Neural cell (in vitro differentiated cells): ENCODE data around the gene AZU1. TPM values are rescaled to one million over a fixed set of nuclear protein-coding genes. Genes with fewer than 3 reads are reported as not detected.

ENCODE experiments used
- H2AFZ ChIP-seq: fragments of 200-600, 300-800 bp; sonication (generic), shearing (Covaris generic); 2 replicates; pipeline ENCODE4 v1.6.0; 2014; ENCODE audit warnings: low read depth, mild to moderate bottlenecking, antibody characterized with exemption, low read length, moderate library complexity
- H3F3A ChIP-seq: fragments of 200-600 bp; shearing (Covaris generic); 2 replicates; pipeline ENCODE4 v1.6.1; 2016; ENCODE audit warnings: mild to moderate bottlenecking, moderate library complexity, mixed read lengths, antibody characterized with exemption, low read length; ENCODE audit not compliant: insufficient read depth, poor library complexity, severe bottlenecking
- H3K27ac ChIP-seq: fragments of 200-600, 300-800 bp; sonication (generic), shearing (Covaris generic); 2 replicates; pipeline ENCODE4 v1.5.1; 2014; ENCODE audit warnings: mild to moderate bottlenecking, low read length, moderate library complexity
- H3K27me3 ChIP-seq: fragments of 300-800, 200-600 bp; sonication (generic), shearing (Covaris generic); 2 replicates; pipeline ENCODE4 v1.6.0; 2014; ENCODE audit warnings: mild to moderate bottlenecking, low read depth, low read length, moderate library complexity; ENCODE audit not compliant: insufficient read depth
- H3K36me3 ChIP-seq: fragments of 300-800, 200-600 bp; sonication (generic), shearing (Covaris generic); 2 replicates; pipeline ENCODE4 v1.5.1; 2014; ENCODE audit warnings: mild to moderate bottlenecking, antibody characterized with exemption, low read length, moderate library complexity; ENCODE audit not compliant: insufficient read depth
- H3K4me2 ChIP-seq: fragments of 300-800, 200-600 bp; sonication (generic), shearing (Covaris generic); 2 replicates; pipeline ENCODE4 v1.6.0; 2014; ENCODE audit warnings: mild to moderate bottlenecking, low read length
- H3K4me3 ChIP-seq: fragments of 300-800, 200-600 bp; sonication (generic), shearing (Covaris generic); 2 replicates; pipeline ENCODE4 v1.5.1; 2014; ENCODE audit warnings: mild to moderate bottlenecking, low read length, moderate library complexity
- H3K79me2 ChIP-seq: fragments of 200-600 bp; shearing (Covaris generic); replicated peaks from 2 replicates; pipeline ENCODE4 v1.6.0; 2014; ENCODE audit warnings: mild to moderate bottlenecking, low read length, moderate library complexity; ENCODE audit not compliant: insufficient read depth
- H3K9ac ChIP-seq: fragments of 300-800, 200-600 bp; sonication (generic), shearing (Covaris generic); 2 replicates; pipeline ENCODE4 v1.6.1; 2016; ENCODE audit warnings: mild to moderate bottlenecking, low read length, mixed read lengths
- H3K9me2 ChIP-seq: fragments of 200-600 bp; shearing (Covaris generic); 2 replicates; pipeline ENCODE4 v1.6.1; 2016; ENCODE audit warnings: mild to moderate bottlenecking, low read length, mixed read lengths; ENCODE audit not compliant: insufficient read depth
- H3K9me3 ChIP-seq: fragments of 200-600, 300-800 bp; sonication (generic), shearing (Covaris generic); 2 replicates; pipeline ENCODE4 v1.6.1; 2016; ENCODE audit warnings: mild to moderate bottlenecking, mixed run types, low read length, moderate library complexity, mixed read lengths
- H4K20me1 ChIP-seq: fragments of 200-600 bp; shearing (Covaris generic); 2 replicates; pipeline ENCODE4 v1.6.1; 2016; ENCODE audit warnings: mild to moderate bottlenecking, mixed run types; ENCODE audit not compliant: insufficient read depth
- EP300 ChIP-seq: fragments of 450-650 bp; conservative IDR thresholded peaks from 2 replicates; pipeline ENCODE4 v1.6.1; 2014; ENCODE audit warnings: antibody characterized with exemption, mild to moderate bottlenecking, moderate library complexity; ENCODE audit not compliant: poor library complexity, severe bottlenecking
- EZH2 ChIP-seq: fragments of 200-600, 300-800 bp; shearing (Covaris generic), sonication (generic); IDR thresholded peaks from 2 replicates; pipeline ENCODE4 v1.6.1; 2014; ENCODE audit warnings: antibody characterized with exemption, low read length, borderline replicate concordance, mild to moderate bottlenecking; ENCODE audit not compliant: insufficient read depth, poor library complexity, severe bottlenecking
- MXI1 ChIP-seq: fragments of 450-650 bp; conservative IDR thresholded peaks from 2 replicates; pipeline ENCODE4 v1.6.1; 2014; ENCODE audit warnings: antibody characterized with exemption, mild to moderate bottlenecking; ENCODE audit not compliant: poor library complexity, severe bottlenecking
- POLR2AphosphoS5 ChIP-seq: IDR thresholded peaks from 2 replicates; pipeline ENCODE4 v1.6.1; 2012
- RAD21 ChIP-seq: fragments of 450-650 bp; conservative IDR thresholded peaks from 2 replicates; pipeline ENCODE4 v1.6.1; 2014; ENCODE audit warnings: antibody characterized with exemption, mild to moderate bottlenecking, moderate library complexity
- SMC3 ChIP-seq: fragments of 450-650 bp; conservative IDR thresholded peaks from 2 replicates; pipeline ENCODE4 v1.6.1; 2014; ENCODE audit warnings: antibody characterized with exemption, mild to moderate bottlenecking, moderate library complexity; ENCODE audit not compliant: poor library complexity
- TAF1 ChIP-seq: IDR thresholded peaks from 2 replicates; pipeline ENCODE4 v1.6.1; 2012; ENCODE audit warnings: low read depth
- polyA plus RNA-seq: library from polyadenylated mRNA; depleted of rRNA; stranded (reverse); fragments of >200 nt; gene quantifications from 2 replicates; pipeline ENCODE4 v1.2.3, GENCODE V29; 2014
- TF ChIP-seq, protein P1 (sequence below): fragments of 450-650 bp; IDR thresholded peaks from 2 replicates; pipeline ENCODE4 v1.5.1; 2014; ENCODE audit warnings: antibody characterized with exemption, mild to moderate bottlenecking, moderate library complexity; ENCODE audit not compliant: poor library complexity, severe bottlenecking
- TF ChIP-seq, protein P2 (sequence below): IDR thresholded peaks from 2 replicates; pipeline ENCODE4 v1.6.1; 2012; ENCODE audit warnings: borderline replicate concordance

The AZU1 gene
- polyA plus RNA-seq, 1 donor from 2014 or later = 1.1 TPM

DNA sequence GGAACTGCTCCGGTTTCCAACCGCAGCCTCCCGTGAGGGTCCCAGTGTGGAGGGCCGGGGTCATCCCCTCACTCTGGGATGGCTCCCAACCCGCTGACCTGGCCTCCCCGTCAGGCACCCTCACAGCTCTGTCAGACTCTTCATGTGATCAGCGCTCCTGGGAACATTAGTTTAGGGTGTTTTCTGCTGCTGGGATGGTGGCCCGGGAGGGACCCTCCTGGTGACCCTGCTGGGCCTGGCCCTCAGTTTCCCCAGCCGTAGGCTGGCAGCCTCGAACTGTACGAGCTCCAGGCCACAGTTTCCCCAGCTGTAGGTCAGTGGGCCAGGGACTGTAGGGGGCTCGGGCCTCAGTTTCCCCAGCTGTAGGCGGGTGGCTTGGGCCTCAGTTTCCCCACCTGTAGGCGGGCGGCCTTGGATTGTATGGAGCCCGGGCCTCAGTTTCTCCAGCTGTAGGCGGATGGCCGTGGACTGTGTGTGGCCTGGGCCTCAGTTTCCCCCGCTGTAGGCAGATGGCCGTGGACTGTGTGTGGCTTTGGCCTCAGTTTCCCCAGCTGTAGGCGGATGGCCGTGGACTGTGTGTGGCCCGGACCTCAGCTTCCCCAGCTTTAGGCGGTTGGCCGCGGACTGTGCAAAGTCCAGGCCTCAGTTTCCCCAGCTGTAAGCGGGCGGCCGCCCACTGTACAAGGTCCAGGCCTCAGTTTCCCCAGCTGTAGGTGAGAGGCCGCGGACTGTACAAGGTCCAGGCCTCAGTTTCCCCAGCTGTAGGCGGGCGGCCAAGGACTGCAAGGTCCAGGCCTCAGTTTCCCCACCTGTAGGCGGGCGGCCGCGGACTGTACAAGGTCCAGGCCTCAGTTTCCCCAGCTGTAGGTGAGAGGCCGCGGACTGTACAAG lies 31.7 kb upstream of the AZU1 start:
- Histone ChIP-seq H3K4me3 (peak overlapping the region; percentile 75), H3K4me2 (no peak overlapping the region), H3K9me2 (no peaks in the 10 kb centered on the region), H3K9ac (peak overlapping the region; percentile 73), H3K27me3 (no peaks in the 10 kb centered on the region), H3K79me2 (peaks cover 29% of the 10 kb centered on the region), H3K27ac (no peak overlapping the region), H4K20me1 (peaks cover 19% of the 10 kb centered on the region), H3K9me3 (no peaks in the 10 kb centered on the region), H3F3A (no peaks in the 10 kb centered on the region), H3K36me3 (no peaks in the 10 kb centered on the region), H2AFZ (peak overlapping the region; percentile 87)
- TF ChIP-seq, protein P1, sequence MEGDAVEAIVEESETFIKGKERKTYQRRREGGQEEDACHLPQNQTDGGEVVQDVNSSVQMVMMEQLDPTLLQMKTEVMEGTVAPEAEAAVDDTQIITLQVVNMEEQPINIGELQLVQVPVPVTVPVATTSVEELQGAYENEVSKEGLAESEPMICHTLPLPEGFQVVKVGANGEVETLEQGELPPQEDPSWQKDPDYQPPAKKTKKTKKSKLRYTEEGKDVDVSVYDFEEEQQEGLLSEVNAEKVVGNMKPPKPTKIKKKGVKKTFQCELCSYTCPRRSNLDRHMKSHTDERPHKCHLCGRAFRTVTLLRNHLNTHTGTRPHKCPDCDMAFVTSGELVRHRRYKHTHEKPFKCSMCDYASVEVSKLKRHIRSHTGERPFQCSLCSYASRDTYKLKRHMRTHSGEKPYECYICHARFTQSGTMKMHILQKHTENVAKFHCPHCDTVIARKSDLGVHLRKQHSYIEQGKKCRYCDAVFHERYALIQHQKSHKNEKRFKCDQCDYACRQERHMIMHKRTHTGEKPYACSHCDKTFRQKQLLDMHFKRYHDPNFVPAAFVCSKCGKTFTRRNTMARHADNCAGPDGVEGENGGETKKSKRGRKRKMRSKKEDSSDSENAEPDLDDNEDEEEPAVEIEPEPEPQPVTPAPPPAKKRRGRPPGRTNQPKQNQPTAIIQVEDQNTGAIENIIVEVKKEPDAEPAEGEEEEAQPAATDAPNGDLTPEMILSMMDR = no peak
- TF ChIP-seq, protein P2, sequence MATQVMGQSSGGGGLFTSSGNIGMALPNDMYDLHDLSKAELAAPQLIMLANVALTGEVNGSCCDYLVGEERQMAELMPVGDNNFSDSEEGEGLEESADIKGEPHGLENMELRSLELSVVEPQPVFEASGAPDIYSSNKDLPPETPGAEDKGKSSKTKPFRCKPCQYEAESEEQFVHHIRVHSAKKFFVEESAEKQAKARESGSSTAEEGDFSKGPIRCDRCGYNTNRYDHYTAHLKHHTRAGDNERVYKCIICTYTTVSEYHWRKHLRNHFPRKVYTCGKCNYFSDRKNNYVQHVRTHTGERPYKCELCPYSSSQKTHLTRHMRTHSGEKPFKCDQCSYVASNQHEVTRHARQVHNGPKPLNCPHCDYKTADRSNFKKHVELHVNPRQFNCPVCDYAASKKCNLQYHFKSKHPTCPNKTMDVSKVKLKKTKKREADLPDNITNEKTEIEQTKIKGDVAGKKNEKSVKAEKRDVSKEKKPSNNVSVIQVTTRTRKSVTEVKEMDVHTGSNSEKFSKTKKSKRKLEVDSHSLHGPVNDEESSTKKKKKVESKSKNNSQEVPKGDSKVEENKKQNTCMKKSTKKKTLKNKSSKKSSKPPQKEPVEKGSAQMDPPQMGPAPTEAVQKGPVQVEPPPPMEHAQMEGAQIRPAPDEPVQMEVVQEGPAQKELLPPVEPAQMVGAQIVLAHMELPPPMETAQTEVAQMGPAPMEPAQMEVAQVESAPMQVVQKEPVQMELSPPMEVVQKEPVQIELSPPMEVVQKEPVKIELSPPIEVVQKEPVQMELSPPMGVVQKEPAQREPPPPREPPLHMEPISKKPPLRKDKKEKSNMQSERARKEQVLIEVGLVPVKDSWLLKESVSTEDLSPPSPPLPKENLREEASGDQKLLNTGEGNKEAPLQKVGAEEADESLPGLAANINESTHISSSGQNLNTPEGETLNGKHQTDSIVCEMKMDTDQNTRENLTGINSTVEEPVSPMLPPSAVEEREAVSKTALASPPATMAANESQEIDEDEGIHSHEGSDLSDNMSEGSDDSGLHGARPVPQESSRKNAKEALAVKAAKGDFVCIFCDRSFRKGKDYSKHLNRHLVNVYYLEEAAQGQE = no peak
- TF ChIP-seq TAF1 (no peak), MXI1 (no peak), EZH2 (no peak), EP300 (no peak), RAD21 (no peak), SMC3 (no peak), POLR2AphosphoS5 (no peak)

DNA sequence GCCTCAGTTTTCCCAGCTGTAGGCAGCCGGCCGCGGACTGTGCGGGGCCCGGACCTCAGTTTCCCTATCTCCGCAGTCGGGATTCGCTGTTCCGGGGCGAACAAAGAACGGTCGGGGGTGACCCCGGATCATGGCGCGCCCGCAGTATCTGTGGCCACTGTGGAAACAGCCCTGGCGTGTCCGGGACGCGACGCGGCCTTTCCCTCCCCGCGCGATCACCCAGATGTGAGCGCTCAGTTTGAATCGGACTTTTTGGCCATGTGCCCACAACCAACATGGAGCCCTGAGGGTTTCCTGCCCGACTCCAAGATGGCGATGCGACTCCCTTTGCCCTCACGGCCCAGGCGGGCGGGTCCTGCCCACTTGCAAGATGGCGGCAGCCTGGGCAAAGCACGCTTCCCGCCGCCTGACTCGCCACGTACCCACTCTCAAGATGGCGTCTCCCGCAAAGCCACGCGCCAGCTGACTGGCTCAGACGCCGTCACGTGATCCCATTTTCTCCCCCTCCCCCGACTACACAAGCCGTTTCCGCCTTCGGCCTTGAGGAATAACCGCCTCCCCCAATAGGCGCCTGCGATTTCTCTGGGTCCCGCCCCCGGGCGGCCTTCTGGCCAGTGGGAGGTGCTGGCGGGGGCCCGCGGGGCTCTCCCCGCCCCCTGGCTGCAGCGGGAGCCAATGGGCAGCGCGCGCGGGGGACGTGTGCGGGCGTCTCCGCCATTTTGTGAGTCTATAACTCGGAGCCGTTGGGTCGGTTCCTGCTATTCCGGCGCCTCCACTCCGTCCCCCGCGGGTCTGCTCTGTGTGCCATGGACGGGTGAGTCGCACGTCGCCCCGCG lies 30.7 kb upstream of the AZU1 start, which contains the start of gene PTBP1:
TSS of gene PTBP1 (plus strand) at position 761 of the 836 bp plus-strand sequence. CDS start at position 807, 46 bp downstream.
- H3K4me2 ChIP-seq = peak within 1 kb of the TSS; percentile 80
- no peaks in the 10 kb centered on the region for H3K36me3 ChIP-seq
- H3K9me2 ChIP-seq = no peaks in the 10 kb centered on the region
- TF ChIP-seq SMC3 (no peak), POLR2AphosphoS5 (peak; percentile 88), EP300 (peak; percentile 19), RAD21 (no peak), MXI1 (peak; percentile 95), TAF1 (peak; percentile 57), EZH2 (no peak)
- TF ChIP-seq, protein P2 = peak; percentile 63
- no peaks in the 10 kb centered on the region for H3K9me3 ChIP-seq
- peak within 1 kb of the TSS; percentile 87 for H2AFZ ChIP-seq
- H3K27ac ChIP-seq = peak within 1 kb of the TSS; percentile 68
- H4K20me1 ChIP-seq = peaks cover 28% of the 10 kb centered on the region
- H3K4me3 ChIP-seq = peak within 1 kb of the TSS; percentile 80
- H3K27me3 ChIP-seq = no peaks in the 10 kb centered on the region
- peaks cover 38% of the 10 kb centered on the region for H3K79me2 ChIP-seq
- peak within 1 kb of the TSS; percentile 83 for H3K9ac ChIP-seq
- H3F3A ChIP-seq = no peaks in the 10 kb centered on the region
